ENCODE data around the gene PTPRG. TPM values are rescaled to one million over a fixed set of nuclear protein-coding genes. Genes with fewer than 3 reads are reported as not detected.

PTPRG gene
- total and polyA plus RNA-seq, 2 of the 13 experiments (the other 11 are each of a cell fraction or from before 2014, with no cell fraction given): 8.0 to 25.3 TPM

- H3K4me2 ChIP-seq (ENCODE audit: low read depth, low read length): no peak overlapping the region
- no peak overlapping the region for H3K27ac ChIP-seq (ENCODE audit: extremely low read length, insufficient read depth, low read length)
- intact Hi-C loops (cut with micrococcal nuclease; ENCODE audit: unreplicated experiment) (no loop called here), in situ Hi-C loops (cut with HindIII; ENCODE audit: extremely low pct_ligation_motif_present, low pct_unique_long_range_greater_than_20kb) (no loop called here)
- no peaks in the 10 kb centered on the region for H3K9me3 ChIP-seq (ENCODE audit: low read length)
- BruUV-seq (replicated peaks): no TSS peak
- H3K4me3 ChIP-seq (replicated peaks in 1 of 3; ENCODE audit: insufficient read depth in 1 of 3, low read depth in 2 of 3, low read length in 3 of 3): no peak overlapping the region
- H3K79me2 ChIP-seq (ENCODE audit: insufficient read depth, low read length): peaks cover 3% of the 10 kb centered on the region
- H4K20me1 ChIP-seq (ENCODE audit: insufficient read depth, low read length): peaks cover 6% of the 10 kb centered on the region; the same call in 1 of the 2 replicates
- DNase-seq (ENCODE audit: low spot score) (no peak), FAIRE-seq (no peak), ATAC-seq (no peak)
- H2AFZ ChIP-seq (ENCODE audit: low read length): no peak overlapping the region
- ChIA-PET CTCF (ENCODE audit: low intra/inter-chr PET ratio, low total read pairs) (no interaction called here), POLR2A (no interaction called here)
- no peak for TF ChIP-seq ZNF7 (CRISPR knock-in tag; IDR thresholded peaks at IDR 0.05)
- TF ChIP-seq, protein P1, sequence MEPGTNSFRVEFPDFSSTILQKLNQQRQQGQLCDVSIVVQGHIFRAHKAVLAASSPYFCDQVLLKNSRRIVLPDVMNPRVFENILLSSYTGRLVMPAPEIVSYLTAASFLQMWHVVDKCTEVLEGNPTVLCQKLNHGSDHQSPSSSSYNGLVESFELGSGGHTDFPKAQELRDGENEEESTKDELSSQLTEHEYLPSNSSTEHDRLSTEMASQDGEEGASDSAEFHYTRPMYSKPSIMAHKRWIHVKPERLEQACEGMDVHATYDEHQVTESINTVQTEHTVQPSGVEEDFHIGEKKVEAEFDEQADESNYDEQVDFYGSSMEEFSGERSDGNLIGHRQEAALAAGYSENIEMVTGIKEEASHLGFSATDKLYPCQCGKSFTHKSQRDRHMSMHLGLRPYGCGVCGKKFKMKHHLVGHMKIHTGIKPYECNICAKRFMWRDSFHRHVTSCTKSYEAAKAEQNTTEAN (CRISPR knock-in tag; conservative IDR thresholded peaks at IDR 0.05): no peak
- TF ChIP-seq ZNF780A (CRISPR knock-in tag; IDR thresholded peaks at IDR 0.05): no peak
- TF ChIP-seq POLR2A (IDR thresholded peaks at IDR 0.05; ENCODE audit: insufficient read depth in 1 of 2, low read depth in 2 of 2, low read length in 2 of 2): no peak
- no peak for TF ChIP-seq ZNF30 (CRISPR knock-in tag; IDR thresholded peaks at IDR 0.05)
- 90% methylated on average over 2 of the region's 2 CpGs for WGBS (ENCODE audit: low lambda C conversion rate)
- no peaks in the 10 kb centered on the region for H3K36me3 ChIP-seq (replicated peaks in 1 of 2; ENCODE audit: control insufficient read depth in 1 of 2, insufficient read depth in 2 of 2, low read length in 2 of 2)
- H3K4me1 ChIP-seq (ENCODE audit: insufficient read depth, low read length): peaks cover 16% of the 10 kb centered on the region
- no peak overlapping the region for H3K9ac ChIP-seq (ENCODE audit: insufficient read depth, low read depth, low read length)
- no peaks in the 10 kb centered on the region for H3K27me3 ChIP-seq (ENCODE audit: control insufficient read depth in 1 of 2, insufficient read depth in 2 of 2, low read length in 2 of 2)
Observed at GRCh38 chr3:61965770-61966131, 404.4 kb downstream of the PTPRG start.

DNA sequence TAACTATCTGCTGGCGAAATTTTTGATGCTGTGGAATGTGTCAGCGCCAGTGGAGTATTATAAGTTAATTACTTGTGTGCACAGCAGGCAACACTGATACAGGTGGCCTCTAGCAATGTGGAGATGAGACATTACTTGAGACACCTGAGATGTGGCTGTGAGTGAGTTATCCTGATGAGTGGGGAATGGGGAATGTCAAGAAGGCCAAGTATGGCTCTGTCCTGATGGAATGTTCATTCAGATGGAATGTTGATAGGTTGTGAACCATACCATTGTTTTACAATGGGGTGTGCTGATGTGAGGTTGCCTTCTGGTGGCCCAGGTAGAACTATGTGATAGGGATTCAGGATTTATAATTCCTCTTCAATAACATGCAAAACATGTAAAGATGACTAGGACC, 404.8 kb downstream of the PTPRG start:
- ChIA-PET POLR2A (no interaction called here), CTCF (ENCODE audit: low intra/inter-chr PET ratio, low total read pairs) (no interaction called here)
- WGBS (ENCODE audit: low lambda C conversion rate): 96% methylated on average over 2 of the region's 2 CpGs
- Histone ChIP-seq H3K36me3 (replicated peaks in 1 of 2; ENCODE audit: control insufficient read depth in 1 of 2, insufficient read depth in 2 of 2, low read length in 2 of 2) (no peaks in the 10 kb centered on the region), H3K4me2 (ENCODE audit: low read depth, low read length) (no peak overlapping the region), H3K4me3 (replicated peaks in 1 of 3; ENCODE audit: insufficient read depth in 1 of 3, low read depth in 2 of 3, low read length in 3 of 3) (no peak overlapping the region), H3K27ac (ENCODE audit: extremely low read length, insufficient read depth, low read length) (no peak overlapping the region), H3K9ac (ENCODE audit: insufficient read depth, low read depth, low read length) (no peak overlapping the region), H3K9me3 (ENCODE audit: low read length) (no peaks in the 10 kb centered on the region), H2AFZ (ENCODE audit: low read length) (no peak overlapping the region), H3K4me1 (ENCODE audit: insufficient read depth, low read length) (peaks cover 16% of the 10 kb centered on the region), H3K79me2 (ENCODE audit: insufficient read depth, low read length) (peaks cover 3% of the 10 kb centered on the region), H4K20me1 (ENCODE audit: insufficient read depth, low read length) (peaks cover 6% of the 10 kb centered on the region; the same call in 1 of the 2 replicates), H3K27me3 (ENCODE audit: control insufficient read depth in 1 of 2, insufficient read depth in 2 of 2, low read length in 2 of 2) (no peaks in the 10 kb centered on the region)
- peak; percentile 44; the same call in 2 of the 3 replicates for ATAC-seq
- intact Hi-C loops (cut with micrococcal nuclease; ENCODE audit: unreplicated experiment) (no loop called here), in situ Hi-C loops (cut with HindIII; ENCODE audit: extremely low pct_ligation_motif_present, low pct_unique_long_range_greater_than_20kb) (no loop called here)
- BruUV-seq (replicated peaks): no TSS peak
- DNase-seq (ENCODE audit: low spot score): peak; percentile 34
- no peak for FAIRE-seq
- TF ChIP-seq, protein P2, sequence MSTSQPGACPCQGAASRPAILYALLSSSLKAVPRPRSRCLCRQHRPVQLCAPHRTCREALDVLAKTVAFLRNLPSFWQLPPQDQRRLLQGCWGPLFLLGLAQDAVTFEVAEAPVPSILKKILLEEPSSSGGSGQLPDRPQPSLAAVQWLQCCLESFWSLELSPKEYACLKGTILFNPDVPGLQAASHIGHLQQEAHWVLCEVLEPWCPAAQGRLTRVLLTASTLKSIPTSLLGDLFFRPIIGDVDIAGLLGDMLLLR (CRISPR knock-in tag; IDR thresholded peaks at IDR 0.05): no peak
- TF ChIP-seq HNF4G (IDR thresholded peaks at IDR 0.05; ENCODE audit: borderline replicate concordance, low read depth, low read length) (no peak), HNF4G (CRISPR knock-in tag; IDR thresholded peaks at IDR 0.05; ENCODE audit: borderline replicate concordance, low read depth) (no peak), DR1 (CRISPR knock-in tag; IDR thresholded peaks at IDR 0.05) (no peak), ZNF367 (CRISPR knock-in tag; IDR thresholded peaks at IDR 0.05; ENCODE audit: borderline replicate concordance) (no peak), TMF1 (CRISPR knock-in tag; IDR thresholded peaks at IDR 0.05; ENCODE audit: low read depth) (no peak), KLF6 (CRISPR knock-in tag; IDR thresholded peaks at IDR 0.05) (no peak), ARID2 (CRISPR knock-in tag; IDR thresholded peaks at IDR 0.05; ENCODE audit: borderline replicate concordance) (no peak), HNRNPUL1 (IDR thresholded peaks at IDR 0.05; ENCODE audit: low read depth, low read length) (no peak), ZNF24 (IDR thresholded peaks at IDR 0.05) (no peak), ZNF383 (CRISPR knock-in tag; IDR thresholded peaks at IDR 0.05; ENCODE audit: borderline replicate concordance) (no peak), POLR2AphosphoS5 (IDR thresholded peaks at IDR 0.05; ENCODE audit: low read depth, low read length) (no peak)
- TF ChIP-seq, protein P3, sequence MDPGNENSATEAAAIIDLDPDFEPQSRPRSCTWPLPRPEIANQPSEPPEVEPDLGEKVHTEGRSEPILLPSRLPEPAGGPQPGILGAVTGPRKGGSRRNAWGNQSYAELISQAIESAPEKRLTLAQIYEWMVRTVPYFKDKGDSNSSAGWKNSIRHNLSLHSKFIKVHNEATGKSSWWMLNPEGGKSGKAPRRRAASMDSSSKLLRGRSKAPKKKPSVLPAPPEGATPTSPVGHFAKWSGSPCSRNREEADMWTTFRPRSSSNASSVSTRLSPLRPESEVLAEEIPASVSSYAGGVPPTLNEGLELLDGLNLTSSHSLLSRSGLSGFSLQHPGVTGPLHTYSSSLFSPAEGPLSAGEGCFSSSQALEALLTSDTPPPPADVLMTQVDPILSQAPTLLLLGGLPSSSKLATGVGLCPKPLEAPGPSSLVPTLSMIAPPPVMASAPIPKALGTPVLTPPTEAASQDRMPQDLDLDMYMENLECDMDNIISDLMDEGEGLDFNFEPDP (CRISPR knock-in tag; conservative IDR thresholded peaks at IDR 0.05): no peak

All from HepG2 (cell line).